ENCODE results near the gene VCAN.

VCAN gene

GRCh38 chr5:83503662-83504061 is 32.1 kb downstream of the VCAN start:
- DNase-seq, result no peak

- DNase-seq, result no peak
These were observed 35.9 kb downstream of the VCAN start for GRCh38 chr5:83507431-83507830.

- no peak for DNase-seq
These were observed 38.0 kb downstream of the VCAN start for GRCh38 chr5:83509540-83509939.

GRCh38 chr5:83510260-83510659 is 38.7 kb downstream of the VCAN start:
- DNase-seq, result no peak

GRCh38 chr5:83512061-83512745 is 40.7 kb downstream of the VCAN start:
- no peak for DNase-seq

GRCh38 chr5:83513081-83513480 is 41.5 kb downstream of the VCAN start:
- DNase-seq, result no peak

GRCh38 chr5:83513491-83513890 is 41.9 kb downstream of the VCAN start:
- no peak for DNase-seq

GRCh38 chr5:83516377-83516776 is 44.8 kb downstream of the VCAN start:
- no peak for DNase-seq

- DNase-seq, result no peak
These were observed 45.6 kb downstream of the VCAN start for GRCh38 chr5:83517072-83517687.

- no peak for DNase-seq
These were observed 46.1 kb downstream of the VCAN start for GRCh38 chr5:83517688-83518085.

GRCh38 chr5:83518319-83519061 is 46.9 kb downstream of the VCAN start:
- DNase-seq, result no peak

- no peak for DNase-seq
These were observed 50.9 kb downstream of the VCAN start for GRCh38 chr5:83522446-83522845.

GRCh38 chr5:83523929-83524328 is 52.4 kb downstream of the VCAN start:
- no peak for DNase-seq

- DNase-seq, result no peak
These were observed 52.8 kb downstream of the VCAN start for GRCh38 chr5:83524345-83524744.

- no peak for DNase-seq
These were observed 53.4 kb downstream of the VCAN start for GRCh38 chr5:83524991-83525390.

GRCh38 chr5:83526289-83526688 is 54.7 kb downstream of the VCAN start:
- DNase-seq, result no peak

- no peak for DNase-seq
These were observed 55.7 kb downstream of the VCAN start for GRCh38 chr5:83527221-83527620.

GRCh38 chr5:83527722-83528438 is 56.3 kb downstream of the VCAN start:
- DNase-seq, result no peak

- DNase-seq, result no peak
These were observed 56.9 kb downstream of the VCAN start for GRCh38 chr5:83528439-83528769.

GRCh38 chr5:83530193-83530592 is 58.6 kb downstream of the VCAN start:
- no peak for DNase-seq

- no peak for DNase-seq
These were observed 60.1 kb downstream of the VCAN start for GRCh38 chr5:83531661-83532060.

- no peak for DNase-seq
These were observed 67.4 kb downstream of the VCAN start for GRCh38 chr5:83538786-83539462.

GRCh38 chr5:83539463-83539790 is 67.9 kb downstream of the VCAN start:
- no peak for DNase-seq
